ENCODE measurements around the gene EML4. TPM values are rescaled to one million over a fixed set of nuclear protein-coding genes. Genes with fewer than 3 reads are reported as not detected.

The EML4 gene
- total and polyA plus RNA-seq, 10 of the 15 experiments (the other 5 are each of a cell fraction or from before 2014, with no cell fraction given) = 23.1 to 91.3 (median 77.4) TPM

GRCh38 chr2:42182654-42183308 lies 13.6 kb downstream of the EML4 start (continued):
- TF ChIP-seq STAT3 (IDR thresholded peaks at IDR 0.05; ENCODE audit: low read depth, low read length) = no peak
- no peak for TF ChIP-seq EED (IDR thresholded peaks at IDR 0.05; ENCODE audit: low read depth)
- TF ChIP-seq SUZ12 (IDR thresholded peaks at IDR 0.05; ENCODE audit: unreplicated experiment) = no peak
- no peak for TF ChIP-seq RUNX3 (IDR thresholded peaks at IDR 0.05; ENCODE audit: low read length)

- Histone ChIP-seq H3K4me2 (ENCODE audit: control insufficient read depth, insufficient read depth) (no peak overlapping the region), H2AFZ (ENCODE audit: control insufficient read depth, low read depth, low read length) (no peak overlapping the region), H3K27ac (ENCODE audit: control insufficient read depth, insufficient read depth) (0 out of 2 replicates have a peak overlapping the region, but pooled peaks have one; percentile 35), H3K9ac (ENCODE audit: control insufficient read depth, insufficient read depth, low read length) (no peak overlapping the region), H3K4me1 (ENCODE audit: control insufficient read depth, insufficient read depth, low read length) (peaks cover 3% of the 10 kb centered on the region; the same call in 1 of the 2 replicates), H3K27me3 (replicated peaks in 1 of 2; ENCODE audit: control insufficient read depth in 2 of 2, insufficient read depth in 2 of 2, low read length in 1 of 2) (no peaks in the 10 kb centered on the region), H3K36me3 (ENCODE audit: control insufficient read depth in 2 of 2, insufficient read depth in 2 of 2, low read length in 1 of 2) (peaks cover 0 to 8% of the 10 kb centered on the region in 2 experiments; a peak in 1 of 4 replicates), H3K4me3 (no peak overlapping the region), H4K20me1 (ENCODE audit: control insufficient read depth, insufficient read depth) (no peaks in the 10 kb centered on the region), H3K9me3 (replicated peaks; ENCODE audit: control insufficient read depth, insufficient read depth, low read length) (no peaks in the 10 kb centered on the region), H3K79me2 (ENCODE audit: control insufficient read depth, insufficient read depth, low read length) (peaks cover 73% of the 10 kb centered on the region)
- intact Hi-C loops (cut with micrococcal nuclease; ENCODE audit: unreplicated experiment) (no loop called here), in situ Hi-C loops (cut with MboI) (no loop called here)
- ATAC-seq (peak; percentile 75), DNase-seq (ENCODE audit: low read depth, low spot score) (no peak), FAIRE-seq (no peak)
- CTCF ChIA-PET = interaction anchor here (1.2 to 4.3 kb wide), 4 partner anchors 12 to 88 kb away, joined by 5 to 23 read pairs (median 14); no protein-coding TSS in a partner anchor
- TF ChIP-seq RUNX3 (IDR thresholded peaks at IDR 0.05; ENCODE audit: low read length) = peak; percentile 47
- TF ChIP-seq DPF2 (IDR thresholded peaks at IDR 0.05) = 0 out of 2 replicates have a peak, but pooled peaks have one; percentile 33
- peak; percentile 85 for TF ChIP-seq ATF7 (IDR thresholded peaks at IDR 0.05; ENCODE audit: low read depth)
- TF ChIP-seq NR2F1 (conservative IDR thresholded peaks at IDR 0.05) = peak; percentile 89
- no peak for TF ChIP-seq NFIC (IDR thresholded peaks at IDR 0.05; ENCODE audit: low read depth, low read length)
- TF ChIP-seq KDM1A (IDR thresholded peaks at IDR 0.05; ENCODE audit: borderline replicate concordance) = no peak
- no peak for TF ChIP-seq WRNIP1 (IDR thresholded peaks at IDR 0.05; ENCODE audit: borderline replicate concordance, low read depth, low read length)
- TF ChIP-seq MTA2 (IDR thresholded peaks at IDR 0.05; ENCODE audit: low read depth) = peak; percentile 45; the same call in 1 of the 2 replicates
- RAD21 ChIA-PET (ENCODE audit: unreplicated experiment) = interaction anchor here (1.7 to 2.3 kb wide), 3 partner anchors 10 to 13 kb away, joined by 7 to 18 read pairs (median 10); no protein-coding TSS in a partner anchor
- no TSS peak for BruUV-seq (replicated peaks)
- POLR2A ChIA-PET = interaction anchor here (2.5 to 4.9 kb wide), 2 partner anchors 10 to 13 kb away, joined by 14 to 25 read pairs; no protein-coding TSS in a partner anchor
- 83% methylated on average over 1 of the region's 1 CpG for WGBS (ENCODE audit: insufficient coverage, insufficient replicate concordance, low lambda C conversion rate, missing lambda C conversion rate)
- SMC1A ChIA-PET (ENCODE audit: uncharacterized antibody, unreplicated experiment) = interaction anchor here (0.8 to 5.6 kb wide), 4 partner anchors 11 to 1203 kb away, joined by 3 to 60 read pairs (median 14); no protein-coding TSS in a partner anchor
Measured at GRCh38 chr2:42183775-42184174, 14.6 kb downstream of the EML4 start.
